ENCODE data around the gene GRB10. TPM values are rescaled to one million over a fixed set of nuclear protein-coding genes. Genes with fewer than 3 reads are reported as not detected.

The GRB10 gene
- total and polyA plus RNA-seq, 2 experiments from 2014 or later: 35.0 to 154 TPM

DNA sequence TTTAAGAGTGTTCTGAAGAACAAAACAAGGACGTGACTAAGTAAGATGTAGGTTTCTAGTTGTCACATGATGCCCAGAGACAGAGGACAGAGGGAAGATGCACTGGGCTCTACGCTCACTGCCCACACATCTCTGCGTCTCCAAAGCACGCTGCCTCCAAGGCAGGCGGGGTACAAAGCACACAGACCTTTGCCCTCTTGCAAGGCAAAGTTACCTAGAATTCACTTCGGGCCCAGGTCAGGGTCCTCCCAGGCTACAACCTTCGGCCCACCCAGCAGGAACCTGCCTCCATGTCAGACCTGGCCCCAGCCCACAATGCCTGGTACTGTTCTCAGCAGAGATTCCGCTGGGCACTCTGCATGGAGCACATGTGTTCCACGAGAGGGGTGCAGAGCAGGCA lies 26.5 kb downstream of the GRB10 start:
- Mint-ChIP-seq H3K4me1 (peaks cover 38% of the 10 kb centered on the region), H3K36me3 (ENCODE audit: low read depth) (peaks cover 41% of the 10 kb centered on the region), H3K9me3 (no peaks in the 10 kb centered on the region), H3K4me3 (no peak overlapping the region), H3K27ac (no peak overlapping the region), H3K27me3 (ENCODE audit: insufficient read depth, low read depth, poor library complexity) (peaks cover 3% of the 10 kb centered on the region)
- peaks cover 18% of the 10 kb centered on the region for H3K4me1 ChIP-seq (ENCODE audit: insufficient read depth)
- H2AFZ ChIP-seq: no peak overlapping the region
- no peaks in the 10 kb centered on the region for H3K36me3 ChIP-seq (ENCODE audit: insufficient read depth)
- H3K27me3 ChIP-seq (ENCODE audit: insufficient read depth): no peaks in the 10 kb centered on the region
- DNase-seq (ENCODE audit: low spot score) (no peak), ATAC-seq (no peak)
- H3K4me2 ChIP-seq: no peak overlapping the region
- TF ChIP-seq REST (IDR thresholded peaks at IDR 0.05; ENCODE audit: unreplicated experiment): no peak
- TF ChIP-seq ZNF331 (CRISPR knock-in tag; IDR thresholded peaks at IDR 0.05; ENCODE audit: low read depth): no peak
- no peak for TF ChIP-seq ZNF114 (CRISPR knock-in tag; IDR thresholded peaks at IDR 0.05)
- TF ChIP-seq CREB1 (CRISPR knock-in tag; IDR thresholded peaks at IDR 0.05; ENCODE audit: low read depth): no peak
- TF ChIP-seq, protein P1, sequence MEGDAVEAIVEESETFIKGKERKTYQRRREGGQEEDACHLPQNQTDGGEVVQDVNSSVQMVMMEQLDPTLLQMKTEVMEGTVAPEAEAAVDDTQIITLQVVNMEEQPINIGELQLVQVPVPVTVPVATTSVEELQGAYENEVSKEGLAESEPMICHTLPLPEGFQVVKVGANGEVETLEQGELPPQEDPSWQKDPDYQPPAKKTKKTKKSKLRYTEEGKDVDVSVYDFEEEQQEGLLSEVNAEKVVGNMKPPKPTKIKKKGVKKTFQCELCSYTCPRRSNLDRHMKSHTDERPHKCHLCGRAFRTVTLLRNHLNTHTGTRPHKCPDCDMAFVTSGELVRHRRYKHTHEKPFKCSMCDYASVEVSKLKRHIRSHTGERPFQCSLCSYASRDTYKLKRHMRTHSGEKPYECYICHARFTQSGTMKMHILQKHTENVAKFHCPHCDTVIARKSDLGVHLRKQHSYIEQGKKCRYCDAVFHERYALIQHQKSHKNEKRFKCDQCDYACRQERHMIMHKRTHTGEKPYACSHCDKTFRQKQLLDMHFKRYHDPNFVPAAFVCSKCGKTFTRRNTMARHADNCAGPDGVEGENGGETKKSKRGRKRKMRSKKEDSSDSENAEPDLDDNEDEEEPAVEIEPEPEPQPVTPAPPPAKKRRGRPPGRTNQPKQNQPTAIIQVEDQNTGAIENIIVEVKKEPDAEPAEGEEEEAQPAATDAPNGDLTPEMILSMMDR (conservative IDR thresholded peaks at IDR 0.05; ENCODE audit: low read depth in 2 of 2): no peak
- no peak for TF ChIP-seq POLR2AphosphoS5 (IDR thresholded peaks at IDR 0.05; ENCODE audit: low read depth)
- TF ChIP-seq ZNF462 (CRISPR knock-in tag; IDR thresholded peaks at IDR 0.05): no peak
- no peak overlapping the region for H3K4me3 ChIP-seq
- H3F3A ChIP-seq (replicated peaks; ENCODE audit: low read depth): no peaks in the 10 kb centered on the region
- peaks cover 100% of the 10 kb centered on the region for H3K79me2 ChIP-seq (replicated peaks; ENCODE audit: insufficient read depth)
- H4K20me1 ChIP-seq (replicated peaks; ENCODE audit: insufficient read depth): peaks cover 70% of the 10 kb centered on the region
- no peak overlapping the region for H3K27ac ChIP-seq (ENCODE audit: low read depth)
- H3K9me2 ChIP-seq (ENCODE audit: insufficient read depth): peaks cover 7% of the 10 kb centered on the region; the same call in 1 of the 2 replicates

Measured in GM23338 (cell line).